ENCODE measurements around the gene TYW3.
A peak's percentile ranks its signal among the peaks of the same experiment; 100 is the strongest.

Gene TYW3

GRCh38 chr1:74732960-74733603 is at the start of gene TYW3, which contains the start of gene CRYZ:
TSS of gene TYW3 (plus strand) at chr1:74733152. CDS start at chr1:74733245, 93 bp downstream.
TSS of gene CRYZ (minus strand) at chr1:74733050. CDS start at chr1:74724821, 8,229 bp downstream.
- peak; percentile 76 for DNase-seq (ENCODE audit: low read depth)

DNA sequence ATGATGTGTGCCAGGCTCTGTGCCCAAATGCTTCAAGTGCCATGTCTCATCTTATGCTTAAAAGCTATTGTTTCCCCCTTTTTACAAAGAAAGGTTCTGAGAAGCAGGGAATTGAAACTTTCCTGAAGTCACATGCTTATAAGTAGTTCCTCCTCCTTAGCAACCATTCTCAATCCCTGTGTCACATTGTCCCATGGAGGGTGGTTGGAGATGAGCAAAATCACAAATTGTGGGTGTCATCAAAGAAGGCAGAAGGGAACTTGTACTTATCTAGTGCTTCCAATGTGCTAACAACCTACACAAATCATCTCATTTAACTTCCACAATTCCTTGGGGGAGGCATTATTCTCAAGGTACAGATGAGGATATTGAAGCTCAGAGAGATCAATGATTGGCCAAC is 49.3 kb upstream of the TYW3 start:
- no peak for DNase-seq (ENCODE audit: low read depth)

DNA sequence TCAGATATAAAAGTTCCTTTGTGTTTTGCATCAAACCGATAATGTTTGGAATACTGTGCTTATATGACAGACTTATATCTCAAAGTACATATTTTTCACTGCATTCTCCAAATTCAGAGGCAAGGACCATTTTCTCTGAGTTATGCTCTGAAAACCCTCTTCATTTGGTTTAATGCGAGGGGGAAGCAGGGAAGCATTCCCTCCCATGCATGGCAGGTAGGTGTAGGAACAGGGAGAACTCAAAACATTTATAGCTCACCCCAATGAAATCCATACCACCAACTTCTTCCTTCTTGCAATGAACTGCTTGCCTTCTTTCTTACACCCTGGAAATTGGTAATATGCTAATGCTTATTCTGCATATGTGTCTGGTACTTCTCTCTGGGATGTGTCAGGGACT is 48.7 kb upstream of the TYW3 start:
- DNase-seq (ENCODE audit: low read depth), result no peak

GRCh38 chr1:74686928-74687327 is 46.0 kb upstream of the TYW3 start:
- DNase-seq (ENCODE audit: low read depth), result no peak

- DNase-seq (ENCODE audit: low read depth), result no peak
Measured at GRCh38 chr1:74689621-74690363, 43.2 kb upstream of the TYW3 start.

GRCh38 chr1:74690364-74690696 is 42.6 kb upstream of the TYW3 start:
- no peak for DNase-seq (ENCODE audit: low read depth)

GRCh38 chr1:74690909-74691308 is 42.0 kb upstream of the TYW3 start:
- DNase-seq (ENCODE audit: low read depth), result no peak

DNA sequence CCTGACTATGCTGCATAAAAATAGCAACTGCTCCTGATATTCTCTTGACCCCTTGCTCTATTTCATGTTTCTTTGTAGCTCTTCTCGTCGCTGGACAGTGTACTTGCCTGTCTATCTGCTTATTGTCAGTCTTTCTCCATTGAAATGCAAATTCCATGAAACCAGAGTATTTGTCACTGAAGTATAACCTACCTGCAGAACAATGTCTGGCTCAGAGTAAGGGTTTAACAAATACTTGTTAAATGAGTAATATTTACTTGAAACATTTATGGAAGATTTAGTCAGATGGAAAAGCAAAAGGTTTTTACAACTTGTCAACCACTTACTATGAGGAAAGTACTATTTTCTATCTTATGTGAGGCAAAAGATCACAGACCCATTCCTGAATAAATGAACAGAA is 39.5 kb upstream of the TYW3 start:
- no peak for DNase-seq (ENCODE audit: low read depth)

GRCh38 chr1:74697832-74698231 is 35.1 kb upstream of the TYW3 start:
- DNase-seq (ENCODE audit: low read depth), result no peak

- no peak for DNase-seq (ENCODE audit: low read depth)
Measured at GRCh38 chr1:74699331-74699730, 33.6 kb upstream of the TYW3 start.

DNA sequence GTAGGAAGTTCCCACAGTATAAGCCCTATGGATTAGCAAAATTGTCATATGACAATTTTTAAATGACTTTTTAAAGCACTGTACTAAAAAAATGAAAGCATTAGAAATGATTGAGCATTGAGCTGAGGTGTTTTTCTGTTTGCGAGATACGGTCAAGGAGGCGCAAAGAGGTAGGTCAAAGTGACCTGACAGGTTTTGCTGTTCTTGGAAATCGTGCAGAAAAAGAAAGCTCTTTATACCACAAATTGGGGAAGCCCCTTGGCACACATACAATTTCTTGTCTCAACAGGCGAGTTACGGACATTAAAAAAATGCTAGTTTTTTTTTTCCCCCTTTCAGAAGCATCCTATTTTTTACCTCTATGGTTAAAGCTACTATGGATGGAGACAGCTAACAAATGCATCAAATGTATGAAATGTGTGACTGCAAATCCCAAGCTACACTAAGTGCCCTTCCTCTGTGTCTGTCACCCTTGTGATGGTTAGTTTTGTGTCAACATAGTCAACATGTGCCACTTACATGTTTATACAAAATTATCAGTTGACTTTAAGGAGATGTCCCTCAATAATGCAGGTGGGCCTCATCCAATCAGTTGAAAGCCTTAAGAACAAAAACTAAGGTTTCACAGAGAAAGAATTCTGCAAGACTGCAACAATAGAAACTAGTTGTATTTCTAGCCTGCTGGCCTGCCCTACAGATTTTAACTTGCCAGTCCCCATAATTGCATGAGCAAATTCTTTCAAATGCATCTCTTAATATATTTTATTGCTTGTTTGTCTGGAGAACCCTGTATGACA is 29.4 kb upstream of the TYW3 start:
- no peak for DNase-seq (ENCODE audit: low read depth)

GRCh38 chr1:74712881-74713280 is 20.1 kb upstream of the TYW3 start:
- DNase-seq (ENCODE audit: low read depth), result no peak

DNA sequence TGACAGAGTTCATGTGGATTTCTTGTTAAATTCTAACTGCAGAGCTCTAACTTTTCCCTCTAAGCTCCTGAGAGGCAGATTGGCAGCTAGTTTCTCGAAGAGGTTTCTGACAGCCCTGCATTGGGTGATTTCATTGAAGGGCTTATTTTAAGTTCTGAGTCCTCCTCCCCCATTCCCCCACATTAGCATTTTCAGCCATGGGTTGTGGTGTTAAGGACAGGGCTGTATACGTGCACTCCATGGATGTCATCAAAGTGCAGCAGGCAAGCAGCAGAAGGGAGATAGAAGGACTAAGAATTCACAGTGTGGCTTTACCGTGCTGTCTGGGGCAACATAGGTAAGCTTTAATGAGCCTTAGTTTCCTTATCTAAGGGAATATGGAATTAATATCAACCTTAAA is 19.1 kb upstream of the TYW3 start:
- no peak for DNase-seq (ENCODE audit: low read depth)

DNA sequence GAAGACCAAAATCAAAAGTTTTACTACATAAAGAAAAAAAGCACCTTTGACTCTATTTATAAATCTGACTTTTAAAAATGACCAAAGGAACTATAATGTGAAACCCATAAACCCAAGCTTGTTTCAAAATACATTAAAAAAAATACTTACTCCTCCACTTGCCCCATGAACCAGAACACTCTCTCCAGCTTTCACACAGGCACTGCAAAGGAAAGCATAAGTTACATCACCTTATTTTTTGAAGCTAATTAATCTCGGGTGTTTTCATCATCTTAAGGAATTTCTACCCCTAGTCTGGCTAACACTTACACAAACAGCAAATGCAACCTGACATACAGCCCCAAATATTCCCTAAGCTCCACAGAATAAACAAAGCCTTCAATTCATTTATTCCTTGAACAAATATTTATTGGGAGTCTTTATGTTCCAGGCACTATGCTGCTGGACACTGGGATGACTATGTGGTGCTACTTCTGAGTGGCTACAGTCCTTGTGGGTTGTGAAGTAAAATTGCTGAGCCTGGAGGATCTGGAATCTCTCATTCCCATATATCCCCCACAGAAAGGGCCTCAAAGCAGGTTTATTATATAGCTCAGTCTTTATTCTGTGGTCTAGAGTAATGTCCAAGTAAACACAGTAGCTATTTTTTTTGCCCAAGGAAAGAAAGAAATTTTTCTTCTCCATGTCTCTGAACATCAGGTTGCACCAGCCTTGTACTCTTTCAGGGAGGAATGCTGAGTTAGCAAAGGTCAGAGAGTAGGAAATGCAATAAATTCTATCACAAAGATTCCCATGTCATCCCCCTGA is 18.3 kb upstream of the TYW3 start:
- no peak for DNase-seq (ENCODE audit: low read depth)

- DNase-seq (ENCODE audit: low read depth), result no peak
Measured at GRCh38 chr1:74715236-74715502, 17.8 kb upstream of the TYW3 start.

DNA sequence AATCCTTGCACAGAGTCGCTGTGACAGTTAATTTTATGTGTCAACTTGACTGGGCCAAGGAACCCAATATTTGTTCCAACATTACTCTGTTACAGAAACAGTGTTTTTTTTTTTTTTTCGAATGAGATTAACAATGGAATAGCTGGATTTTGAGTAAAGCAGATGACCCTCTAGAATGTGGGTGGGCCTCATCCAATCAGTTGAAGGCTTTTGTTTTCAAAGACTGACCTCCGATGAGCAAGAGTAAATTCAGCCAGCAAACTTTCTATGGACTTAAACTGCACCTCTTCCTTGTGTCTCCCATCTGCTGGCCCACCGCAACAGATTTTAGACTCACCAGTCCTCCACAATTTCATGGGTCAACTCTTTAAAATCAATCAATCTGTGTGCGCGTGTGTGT is 17.1 kb upstream of the TYW3 start:
- DNase-seq (ENCODE audit: low read depth), result no peak

DNA sequence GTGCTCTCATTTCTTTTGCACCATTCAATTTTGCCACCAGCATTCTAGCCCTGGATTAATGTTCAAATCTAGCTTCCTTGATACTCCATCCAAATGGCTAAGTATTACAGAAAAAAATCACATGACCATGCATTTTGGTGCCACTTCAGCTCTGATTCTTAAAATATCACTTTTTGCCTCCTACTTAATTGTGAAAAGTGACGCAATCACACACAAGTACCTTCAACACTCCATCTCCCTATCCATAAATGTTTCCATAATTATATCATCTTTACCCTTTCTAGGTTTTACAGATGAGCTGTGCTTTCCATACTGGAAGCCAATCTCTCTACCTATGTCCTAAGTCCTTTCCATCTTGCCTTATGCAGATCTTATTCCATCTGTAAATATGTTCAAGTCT is 16.1 kb upstream of the TYW3 start:
- no peak for DNase-seq (ENCODE audit: low read depth)

DNA sequence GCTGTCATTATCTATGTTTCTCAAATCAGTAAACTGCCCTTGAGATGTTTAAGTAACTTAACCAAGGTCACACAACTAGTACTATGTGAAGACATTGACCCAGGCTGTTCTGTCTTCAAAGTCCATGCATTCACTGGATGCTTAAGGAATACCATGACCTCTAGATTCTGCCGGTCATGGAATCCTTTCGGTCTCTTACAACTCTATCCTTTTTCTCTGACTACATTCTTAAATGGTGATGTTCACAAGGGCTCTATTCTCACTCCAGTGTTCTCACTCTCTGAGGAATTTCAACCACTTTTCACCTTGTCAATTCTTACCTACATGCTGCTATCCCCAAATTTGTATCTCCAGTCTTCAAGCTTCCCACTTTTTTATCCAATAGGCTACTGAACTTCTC is 15.3 kb upstream of the TYW3 start:
- no peak for DNase-seq (ENCODE audit: low read depth)

DNA sequence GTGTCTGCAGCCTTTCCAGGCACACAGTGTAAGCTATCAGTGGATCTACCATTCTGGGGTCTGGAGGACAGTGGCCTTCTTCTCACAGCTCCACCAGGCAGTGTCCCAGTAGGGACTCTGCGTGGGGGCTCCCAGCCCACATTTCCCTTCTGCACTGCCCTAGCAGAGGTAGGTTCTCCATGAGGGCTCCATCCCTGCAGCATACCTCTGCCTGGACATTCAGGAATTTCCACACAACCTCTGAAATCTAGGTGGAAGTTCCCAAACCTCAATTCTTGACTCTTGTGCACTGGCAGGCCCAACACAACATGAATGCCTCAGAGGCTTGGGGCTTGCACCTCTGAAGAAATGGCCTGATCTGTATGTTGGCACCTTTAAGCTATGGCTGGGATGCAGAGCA is 6.9 kb upstream of the TYW3 start:
- no peak for DNase-seq (ENCODE audit: low read depth)

DNA sequence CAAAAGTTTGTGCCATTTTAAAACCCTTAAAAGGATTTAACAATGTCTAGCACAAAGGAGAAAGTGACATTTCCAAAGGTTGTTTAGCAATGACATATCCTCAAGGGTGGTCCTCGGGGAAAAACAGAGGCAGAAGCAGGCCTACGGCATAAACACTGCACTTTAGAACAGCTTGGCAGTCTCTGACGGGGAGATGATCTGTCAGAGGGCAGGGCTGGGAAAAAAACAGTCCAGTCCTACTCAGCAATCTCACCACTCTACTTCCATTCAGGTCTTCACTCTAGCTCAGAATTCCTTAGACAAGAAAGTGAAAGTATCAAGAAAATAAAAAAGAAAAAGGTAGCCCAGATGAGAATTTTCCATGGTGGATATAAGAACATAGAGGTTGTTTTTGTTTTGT is 4.2 kb upstream of the TYW3 start:
- no peak for DNase-seq (ENCODE audit: low read depth)

GRCh38 chr1:74729741-74730478 is 3.0 kb upstream of the TYW3 start:
- DNase-seq (ENCODE audit: low read depth), result no peak
